IPS DF 4.7 (cell line): ENCODE results near the gene PACRG.

Source experiments
- DNase-seq: peaks from one replicate; pipeline ENCODE4 v3.0.0-alpha.2; 2013; ENCODE audit warnings: low spot score; ENCODE audit errors: extremely low read depth

PACRG gene

DNA sequence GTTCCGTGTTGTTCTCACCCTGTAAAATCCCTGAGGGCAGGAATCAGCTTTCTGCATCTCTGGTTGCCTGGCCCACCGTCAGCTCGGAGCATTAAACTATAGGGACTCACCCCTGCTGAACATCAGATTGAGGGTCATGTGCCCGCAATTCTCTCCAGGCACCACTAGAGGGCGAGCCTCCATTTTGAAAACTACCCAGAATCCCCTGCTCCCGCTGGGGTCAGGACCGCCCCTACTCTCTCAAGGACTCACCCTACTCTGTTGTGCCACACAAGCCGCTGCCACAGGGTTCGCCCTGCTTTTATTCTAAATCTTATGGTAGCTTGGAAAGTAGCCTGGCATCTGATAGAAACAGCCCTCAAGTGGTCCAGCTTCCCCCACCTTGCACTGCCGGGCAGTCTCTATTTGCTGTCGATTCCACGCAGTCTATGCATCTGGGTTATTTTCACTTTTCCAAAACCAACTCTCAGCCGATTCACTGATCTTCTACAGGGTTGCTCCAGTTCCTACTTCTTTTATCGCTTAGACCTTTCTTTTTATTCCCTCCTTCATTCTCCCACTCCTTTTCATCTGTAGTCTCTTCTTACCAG, 442.6 kb downstream of the PACRG start:
- no peak for DNase-seq

DNA sequence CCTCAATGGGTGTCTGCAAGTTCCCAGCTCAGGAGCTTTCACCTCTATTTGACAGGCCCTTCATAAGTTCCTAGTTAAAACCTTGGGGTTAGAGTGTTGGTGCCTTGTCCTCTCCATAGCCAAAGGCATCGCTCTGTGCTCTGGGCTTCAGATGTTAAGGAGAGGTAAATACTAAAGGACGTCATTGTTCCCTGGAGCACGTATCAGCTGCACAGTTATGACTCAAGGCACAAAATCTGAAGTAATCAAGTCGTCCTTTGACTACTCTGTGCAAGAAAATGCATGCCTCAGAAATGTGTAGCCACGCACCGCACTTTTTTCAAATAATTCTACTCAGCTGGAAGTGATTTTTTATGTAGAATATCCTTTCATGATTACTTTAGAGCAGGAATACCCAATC, 446.0 kb downstream of the PACRG start:
- no peak for DNase-seq

DNA sequence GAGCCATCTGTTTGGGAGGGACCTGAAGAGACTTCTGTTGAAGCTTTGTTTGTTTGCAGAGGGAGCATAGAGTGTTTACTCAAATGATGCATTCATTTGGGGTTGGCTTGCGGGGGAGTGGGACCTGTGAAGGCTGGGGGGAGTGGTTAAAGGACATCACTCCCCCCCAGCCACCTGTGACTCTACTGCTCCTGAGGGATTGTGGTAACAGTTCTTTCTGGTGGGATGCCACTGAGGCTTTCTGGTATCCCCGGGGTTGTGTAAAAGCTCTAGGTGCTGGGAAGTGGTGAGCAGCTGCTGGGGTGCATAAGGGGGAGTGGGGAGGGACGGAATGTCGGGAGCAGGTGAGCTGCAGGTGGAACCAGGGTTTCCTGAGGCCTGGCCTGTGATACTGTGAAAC, 447.5 kb downstream of the PACRG start:
- no peak for DNase-seq

DNA sequence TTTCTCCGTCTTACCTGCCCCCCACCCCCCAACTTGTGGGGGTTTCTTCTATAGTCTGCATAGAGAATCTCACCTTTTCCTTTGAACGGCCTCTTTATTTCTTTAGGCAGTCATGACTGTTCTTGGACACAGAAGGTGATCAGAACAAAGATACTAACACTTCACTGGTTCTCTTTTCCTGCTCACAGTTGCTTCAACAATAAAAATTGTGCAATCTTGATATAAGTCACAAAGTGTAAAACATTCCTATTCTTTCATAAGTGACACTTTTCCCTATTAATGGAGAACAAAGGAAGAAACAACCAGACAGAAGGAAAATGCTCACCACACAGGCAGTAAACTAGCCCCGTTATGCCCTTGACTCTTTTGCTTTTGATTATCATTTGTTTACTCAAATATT, 448.3 kb downstream of the PACRG start:
- DNase-seq, result no peak

DNA sequence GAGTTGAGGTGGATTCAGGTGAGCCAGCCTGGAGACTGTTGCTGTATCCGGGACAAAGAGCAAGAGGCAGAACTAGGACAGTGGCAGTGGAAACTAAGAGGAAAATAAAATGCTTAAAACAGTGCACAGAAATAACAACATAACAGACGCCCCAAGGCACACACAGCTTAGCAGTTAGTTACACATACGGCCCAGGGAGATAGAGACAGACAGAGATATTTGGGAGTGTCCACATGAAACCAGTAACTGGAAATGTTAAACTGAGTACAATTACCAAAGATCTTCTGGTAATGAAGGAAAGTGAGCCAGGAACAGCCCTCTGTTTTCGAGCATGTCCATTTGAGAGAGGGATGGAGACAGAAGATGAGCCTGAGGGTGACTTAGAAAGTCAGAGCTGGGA, 449.2 kb downstream of the PACRG start:
- DNase-seq, result no peak

DNA sequence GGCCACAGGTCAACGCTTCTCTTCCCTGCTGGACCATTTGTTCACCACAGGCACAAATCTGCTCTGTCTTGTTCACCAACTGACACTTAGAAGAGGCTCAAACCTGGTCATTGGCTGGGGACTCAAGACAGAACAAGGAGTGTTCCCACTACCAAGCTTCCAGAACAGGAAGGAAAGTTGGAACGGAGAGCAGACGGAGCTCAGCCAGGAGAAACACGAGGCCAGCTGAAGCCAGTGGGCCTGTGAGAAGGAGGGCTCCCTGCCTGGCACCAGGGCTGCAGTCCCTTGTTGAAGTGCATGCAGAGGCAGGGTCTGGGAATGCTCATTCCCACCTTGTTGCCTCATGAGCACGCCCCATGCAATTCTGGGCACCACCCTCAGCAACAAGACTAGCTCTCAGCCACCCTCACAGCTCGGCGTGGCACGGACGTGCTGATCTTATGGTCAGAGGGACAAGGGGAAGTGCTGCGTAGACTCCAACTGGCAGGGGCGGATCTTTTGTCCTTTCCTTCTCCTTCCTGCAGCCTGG, 450.2 kb downstream of the PACRG start:
- no peak for DNase-seq

DNA sequence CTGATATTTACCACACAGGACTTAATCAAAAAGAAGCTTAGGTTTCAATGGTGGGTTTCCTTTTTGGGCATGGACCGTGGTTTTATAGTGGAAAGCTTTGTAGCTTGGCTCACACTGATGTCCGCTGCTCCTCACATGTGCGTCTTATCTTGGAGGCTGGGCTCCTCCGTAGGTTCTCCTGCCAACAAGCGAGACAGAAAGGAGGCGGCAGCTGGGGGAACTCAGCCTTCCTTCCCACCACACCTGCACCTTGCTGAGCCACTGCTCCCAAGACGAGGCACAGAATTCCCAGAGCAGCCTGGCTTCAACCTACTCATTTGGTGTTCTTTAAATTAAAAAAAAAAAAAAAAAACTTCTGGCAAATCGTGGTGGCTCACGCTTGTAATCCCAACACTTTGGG, 451.3 kb downstream of the PACRG start:
- DNase-seq, result no peak

DNA sequence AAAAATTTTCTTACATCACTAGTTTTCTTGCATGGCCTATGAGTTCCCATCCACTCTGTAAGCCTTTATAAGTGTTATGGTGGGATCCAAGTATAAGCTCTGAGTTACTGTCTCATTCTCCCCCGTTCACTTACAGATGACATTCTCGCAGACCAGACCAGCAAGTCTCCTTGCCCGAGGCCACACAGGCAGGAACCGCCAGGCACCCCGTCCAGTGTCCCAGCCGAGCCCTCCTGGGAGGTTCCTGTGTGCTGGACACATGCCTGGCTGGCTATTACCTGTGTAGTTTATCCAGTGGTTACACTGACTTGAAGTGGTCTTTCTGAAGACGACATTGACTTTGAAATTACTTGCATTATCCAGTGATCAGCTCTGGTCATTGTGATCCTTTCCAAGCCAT, 451.9 kb downstream of the PACRG start:
- DNase-seq, result no peak

DNA sequence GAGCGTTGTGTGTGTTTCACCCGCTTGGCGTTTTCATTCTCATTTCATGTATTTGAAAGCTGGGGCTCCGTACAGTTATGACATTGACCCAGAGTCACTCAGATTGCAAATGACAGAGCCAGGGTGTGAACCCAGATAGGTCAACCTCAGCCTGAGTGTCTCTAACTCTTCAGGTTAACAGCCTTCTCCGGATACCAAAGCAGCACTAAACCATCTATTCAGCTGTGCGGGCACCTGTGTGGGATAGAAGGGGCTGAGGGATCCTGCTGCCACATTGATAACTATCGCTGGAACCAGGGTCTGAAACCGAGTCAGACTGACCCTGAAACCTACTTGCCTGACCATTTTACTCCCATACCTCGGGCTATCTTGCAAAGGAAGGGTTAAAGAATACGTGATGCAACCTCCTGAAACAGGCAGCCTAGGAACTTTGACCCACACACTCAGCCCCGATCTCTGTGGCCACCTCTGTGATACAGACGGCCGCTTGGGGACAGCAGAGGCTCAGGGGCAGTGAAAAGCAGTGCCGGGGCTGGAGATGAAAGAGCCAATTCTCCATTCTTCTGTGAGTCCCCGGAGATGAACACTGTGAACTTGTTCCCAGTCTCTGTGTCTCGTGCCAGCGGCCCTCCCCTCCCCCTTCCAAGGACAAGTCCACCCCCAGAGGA, 453.2 kb downstream of the PACRG start:
- peak; percentile 75 for DNase-seq

DNA sequence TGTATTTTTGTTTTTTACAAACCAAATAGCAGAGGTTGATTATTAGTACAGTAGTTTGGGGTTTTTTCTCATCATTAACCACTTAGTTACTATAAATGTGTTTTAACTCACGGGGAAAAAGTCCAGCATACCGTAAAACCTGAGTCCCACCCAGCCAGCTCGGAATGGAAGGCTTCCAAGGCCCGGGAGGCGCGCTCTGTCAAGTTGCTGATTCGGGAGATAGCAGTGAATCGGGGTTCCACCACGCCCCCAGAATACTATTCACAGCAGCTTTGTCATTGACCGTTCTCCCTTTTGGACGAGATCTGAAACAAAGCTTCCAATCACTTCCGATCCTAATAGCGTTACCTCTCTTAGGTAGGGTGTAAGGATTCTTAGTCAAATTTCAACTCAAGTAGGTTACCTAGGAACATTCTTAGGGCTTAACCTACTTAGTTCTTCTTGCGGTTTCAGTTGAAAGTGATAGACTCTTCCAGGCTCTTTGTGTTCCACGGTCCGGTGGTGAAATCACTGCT, 453.9 kb downstream of the PACRG start:
- DNase-seq, result no peak

DNA sequence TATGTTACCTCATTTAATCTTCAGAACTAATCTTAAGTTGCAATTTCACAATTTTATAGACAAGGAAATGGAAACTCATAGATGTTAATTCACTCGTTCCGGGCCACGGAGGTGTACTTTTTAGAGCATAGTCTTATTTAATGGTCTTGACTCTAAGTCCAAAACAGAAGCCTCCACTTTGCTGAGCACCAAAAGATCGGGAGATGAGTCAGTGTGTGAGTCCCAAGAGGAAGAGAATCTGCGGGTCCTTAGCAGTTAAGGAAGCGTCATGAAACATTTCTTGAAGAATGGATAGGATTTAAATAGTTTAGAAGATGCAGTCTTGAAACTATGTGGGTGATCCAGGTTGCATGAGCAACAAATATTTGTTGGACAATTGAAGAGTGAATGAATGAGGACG, 454.9 kb downstream of the PACRG start:
- no peak for DNase-seq

DNA sequence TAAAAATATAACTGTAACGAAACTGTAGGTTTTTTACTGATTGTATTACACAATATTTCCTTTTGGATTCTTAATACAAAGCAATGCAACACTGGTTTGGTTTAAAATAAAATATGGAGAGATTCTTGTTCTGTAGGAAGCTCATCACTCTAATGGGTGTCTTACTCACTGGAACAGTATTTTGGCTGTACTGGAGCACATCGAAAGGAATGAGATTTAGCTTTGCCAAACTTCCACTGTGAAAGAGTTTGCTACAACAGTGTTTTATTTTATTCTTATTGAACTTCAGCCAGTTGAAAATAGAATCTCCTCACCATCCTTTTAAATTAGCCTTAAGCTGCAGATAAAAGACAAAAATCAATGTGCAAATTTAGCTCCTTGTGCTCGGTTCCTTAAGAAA, 456.0 kb downstream of the PACRG start:
- no peak for DNase-seq

DNA sequence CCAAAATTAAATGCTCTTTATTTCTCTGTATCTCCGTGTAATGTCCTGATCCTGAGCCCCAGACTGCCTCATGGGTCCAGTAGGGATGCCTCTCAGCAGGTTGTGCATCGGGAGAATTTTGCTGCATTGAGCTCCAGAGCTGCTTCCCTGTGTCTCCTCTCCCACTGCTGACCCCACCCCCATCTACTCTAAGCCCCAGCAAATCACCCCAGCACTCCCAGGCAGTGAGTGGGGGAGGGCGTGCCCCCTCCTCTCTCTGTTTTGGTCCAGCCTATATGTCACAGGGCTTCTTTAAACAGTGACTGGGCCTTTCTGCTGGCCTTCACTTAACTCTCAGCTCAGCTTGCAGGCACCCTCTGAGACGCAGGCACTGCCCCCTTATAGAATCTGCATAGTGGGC, 458.0 kb downstream of the PACRG start:
- no peak for DNase-seq

DNA sequence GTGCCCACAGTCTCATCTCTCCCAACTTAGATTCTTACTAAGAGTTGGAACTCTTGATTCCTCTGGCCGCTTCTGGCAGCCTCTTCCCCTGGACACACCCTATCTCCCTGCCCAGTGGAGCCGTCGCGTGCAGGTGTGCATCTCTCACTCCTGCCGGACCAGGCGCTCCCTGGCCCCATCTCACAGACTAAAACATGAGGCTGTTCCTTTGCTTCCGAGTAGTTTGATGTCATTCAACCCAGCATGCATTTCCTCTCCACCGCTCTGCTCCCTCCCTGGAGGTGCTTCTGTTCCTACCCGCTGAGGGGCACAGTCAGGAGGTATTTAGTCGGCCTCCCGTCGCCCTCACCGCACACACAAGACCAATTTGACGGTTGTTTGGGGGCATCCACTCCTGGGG, 458.8 kb downstream of the PACRG start:
- no peak for DNase-seq

DNA sequence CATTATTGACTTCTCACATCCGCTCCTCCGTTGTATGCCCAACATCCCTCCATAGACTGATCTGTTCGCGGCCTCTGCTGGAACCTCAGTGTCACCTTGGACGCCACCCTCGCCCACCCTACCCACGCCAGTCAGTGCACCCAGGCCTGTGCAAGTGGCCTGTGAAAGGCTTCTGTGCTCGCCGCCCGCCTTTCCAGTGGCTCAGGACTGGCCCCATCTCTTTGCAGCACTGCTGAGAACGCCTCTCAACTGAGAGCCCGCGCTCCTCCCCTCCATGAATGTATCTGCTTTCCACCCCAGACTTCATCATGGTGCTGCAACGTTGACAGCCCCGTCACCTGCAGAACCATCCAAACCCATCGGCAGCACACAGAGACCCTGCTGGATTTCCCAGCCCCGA, 459.4 kb downstream of the PACRG start:
- no peak for DNase-seq

DNA sequence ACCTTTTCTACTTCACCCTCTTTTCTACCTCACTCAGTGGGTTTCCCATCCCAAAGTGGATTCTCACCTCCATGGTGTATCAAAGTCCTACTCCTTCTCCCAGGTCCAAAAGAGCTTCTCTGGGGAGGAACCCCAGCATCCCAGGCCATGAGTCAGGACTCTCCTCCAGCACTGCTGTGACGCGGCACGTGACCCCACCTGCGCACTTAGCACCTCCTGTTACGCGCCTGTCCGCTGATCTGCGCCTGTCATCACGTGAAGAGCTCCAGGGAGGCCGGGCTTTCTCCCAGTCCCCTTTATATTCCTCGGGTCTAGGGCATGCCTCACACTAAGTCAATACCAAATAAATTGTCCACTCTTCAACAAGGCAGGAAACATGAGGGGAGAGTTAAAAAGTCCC, 459.8 kb downstream of the PACRG start:
- no peak for DNase-seq

DNA sequence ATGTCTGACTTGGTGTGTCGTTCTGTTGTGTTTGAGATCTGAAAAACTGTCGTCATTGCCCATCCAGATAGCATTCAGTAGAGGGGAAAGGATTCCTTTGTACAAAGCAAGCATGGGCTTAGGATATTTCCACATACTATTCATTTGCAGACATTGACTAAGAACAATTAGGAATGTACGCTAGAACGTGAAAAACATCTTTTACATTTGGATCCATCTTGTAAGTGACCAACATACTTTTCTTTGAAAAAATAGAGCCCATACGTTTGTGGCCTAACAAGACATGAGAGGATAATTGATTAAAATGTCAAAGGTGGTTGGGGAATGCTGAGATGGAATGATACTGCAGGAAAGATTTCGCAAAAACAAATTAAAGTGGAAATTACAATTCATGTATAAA, 461.0 kb downstream of the PACRG start:
- DNase-seq, result no peak

DNA sequence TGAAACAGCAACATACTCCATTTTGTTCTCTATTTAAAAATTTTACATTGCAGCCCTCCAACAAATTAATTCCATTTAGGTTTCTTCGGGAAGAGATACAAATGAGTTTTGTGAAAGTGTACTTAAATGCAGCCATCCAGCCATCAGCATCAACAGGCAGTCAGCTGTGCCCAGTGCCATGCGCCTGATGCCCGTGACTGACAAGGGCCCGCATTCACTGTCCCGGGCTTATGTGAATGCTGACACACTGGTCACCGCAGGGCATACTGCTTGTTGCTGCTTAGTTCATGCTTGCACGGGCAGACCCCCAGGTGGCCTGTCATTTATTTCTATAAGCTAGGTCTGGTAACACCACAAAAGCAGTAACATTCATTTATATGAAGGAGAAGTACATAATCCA, 461.8 kb downstream of the PACRG start:
- DNase-seq, result no peak

DNA sequence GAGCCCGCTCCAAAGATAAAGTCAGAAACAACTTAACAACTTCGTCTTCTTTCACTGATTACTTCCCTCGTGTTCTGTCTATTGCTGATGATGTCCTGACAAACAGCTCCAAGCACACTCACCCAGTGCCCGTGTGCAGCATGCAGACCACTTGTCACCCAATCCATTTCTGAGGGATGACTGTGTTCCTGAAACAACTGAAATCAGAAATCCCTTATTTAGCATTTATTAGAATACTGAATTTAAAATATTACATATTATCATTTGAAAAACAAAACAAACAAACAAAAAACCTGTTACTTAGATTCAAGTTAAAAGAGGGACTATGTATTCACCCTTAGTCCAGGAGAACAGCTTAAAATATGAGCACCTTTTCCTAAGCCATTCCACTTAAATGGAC, 463.0 kb downstream of the PACRG start:
- no peak for DNase-seq

DNA sequence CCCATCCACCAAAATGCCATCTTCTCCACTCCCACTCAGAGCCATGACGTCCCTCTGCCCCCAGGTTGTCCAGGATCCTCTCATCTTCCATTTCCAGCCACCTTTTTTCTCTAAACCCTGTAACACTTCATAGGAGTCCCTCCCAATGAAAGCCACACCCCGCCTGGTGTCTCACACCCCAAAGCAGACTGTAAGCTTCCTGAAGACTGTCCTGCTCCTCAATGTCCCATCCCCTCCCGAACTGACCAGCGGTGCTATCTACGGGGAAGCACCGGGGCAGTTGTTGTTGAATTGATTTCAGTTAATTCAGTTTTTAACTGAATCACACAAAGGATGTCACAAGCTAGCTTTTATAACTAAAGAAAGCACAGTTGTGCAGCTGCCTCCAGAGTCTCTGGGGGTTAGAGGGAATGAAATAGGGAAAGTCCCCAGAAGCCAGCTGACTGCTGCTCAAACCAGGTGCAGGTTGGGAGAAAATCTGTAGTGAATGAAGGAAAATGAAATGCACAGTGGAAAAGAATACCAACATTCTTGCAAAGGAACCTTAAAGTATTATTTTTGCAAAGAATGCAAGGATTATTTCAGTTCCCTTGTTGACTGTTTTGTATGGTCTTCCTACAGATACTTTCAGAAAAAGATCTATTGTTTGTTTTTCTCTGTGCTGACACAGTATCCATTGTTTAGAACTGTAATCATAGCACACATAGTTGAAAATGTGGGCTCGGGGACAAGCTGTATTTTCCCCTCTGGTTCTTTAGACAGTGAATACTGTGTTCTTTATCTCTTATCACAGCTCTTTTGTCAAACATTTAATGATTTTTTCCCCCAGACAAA, 464.1 kb downstream of the PACRG start:
- DNase-seq, result no peak

DNA sequence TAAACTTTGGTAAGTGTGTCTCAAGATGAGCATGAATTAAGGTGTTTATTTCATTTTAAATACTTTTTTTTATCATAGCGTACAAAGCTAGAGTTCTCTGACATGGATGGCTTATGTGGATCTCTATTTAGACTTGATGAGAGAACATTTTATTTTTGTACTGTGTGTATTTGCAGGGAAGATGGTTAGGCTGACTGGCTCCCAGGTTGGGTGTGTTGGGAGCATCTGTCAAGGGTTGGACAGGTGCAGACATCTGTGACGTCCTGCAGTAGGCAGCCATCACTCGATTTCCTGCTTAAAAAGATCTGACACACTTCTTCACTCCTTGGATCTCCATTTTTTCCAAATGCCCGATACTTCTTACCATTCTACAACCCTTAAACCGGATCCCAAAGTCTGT, 464.8 kb downstream of the PACRG start:
- no peak for DNase-seq

DNA sequence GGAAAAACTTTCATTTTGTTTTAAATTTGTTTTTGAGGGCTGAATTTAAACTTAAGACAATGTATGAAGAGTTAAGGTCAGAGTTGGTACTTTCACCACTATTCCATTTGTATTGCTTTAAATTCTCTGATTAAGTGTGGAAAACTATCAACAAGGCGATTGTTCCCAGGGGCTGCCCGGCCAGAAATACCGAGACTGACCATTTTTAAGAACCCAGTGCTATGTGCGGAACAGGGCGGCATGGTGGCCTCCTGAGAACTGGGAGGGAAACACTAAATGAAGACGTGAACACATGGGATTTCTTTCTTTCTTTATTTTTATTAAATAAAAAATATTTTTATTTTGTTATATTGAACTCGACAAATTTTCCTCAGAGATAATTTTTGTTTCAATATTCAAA, 465.6 kb downstream of the PACRG start:
- DNase-seq, result no peak
